DOHH2 (cell line): ENCODE results near the gene SLC1A2.

ENCODE experiments used
- H3F3A ChIP-seq: fragments of 200-600 bp; sonication (generic), shearing (Covaris generic); 2 replicates; pipeline ENCODE4 v1.6.0; 2016; ENCODE audit warnings: antibody characterized with exemption, mild to moderate bottlenecking; ENCODE audit not compliant: control insufficient read depth, insufficient read depth
- H3K27ac ChIP-seq: fragments of 200-600 bp; sonication (generic); 2 replicates; pipeline ENCODE4 v1.5.1; 2014; ENCODE audit warnings: low read depth, mild to moderate bottlenecking, low read length, moderate library complexity
- H3K27me3 ChIP-seq: fragments of 200-600 bp; sonication (generic); 2 replicates; pipeline ENCODE4 v1.6.1; 2014; ENCODE audit warnings: mild to moderate bottlenecking, low read length, mixed read lengths; ENCODE audit not compliant: control insufficient read depth
- H3K36me3 ChIP-seq: fragments of 200-600 bp; sonication (generic); 2 replicates; pipeline ENCODE4 v1.6.1; 2014; ENCODE audit warnings: mild to moderate bottlenecking, low read length, moderate library complexity, mixed read lengths; ENCODE audit not compliant: control insufficient read depth
- H3K4me1 ChIP-seq: fragments of 200-600 bp; sonication (generic); 2 replicates; pipeline ENCODE4 v1.6.1; 2014; ENCODE audit warnings: mild to moderate bottlenecking, low read length, mixed read lengths; ENCODE audit not compliant: control insufficient read depth
- H3K4me2 ChIP-seq: fragments of 200-600 bp; sonication (generic); 2 replicates; pipeline ENCODE4 v1.6.0; 2014; ENCODE audit warnings: mild to moderate bottlenecking, low read length, moderate library complexity
- H3K4me3 ChIP-seq: fragments of 200-600 bp; sonication (generic); 2 replicates; pipeline ENCODE4 v1.5.1; 2014; ENCODE audit warnings: mild to moderate bottlenecking, low read length, mixed read lengths
- H3K79me2 ChIP-seq: fragments of 200-600 bp; sonication (generic); 2 replicates; pipeline ENCODE4 v1.6.1; 2014; ENCODE audit warnings: mild to moderate bottlenecking, low read length, mixed read lengths; ENCODE audit not compliant: control insufficient read depth
- H3K9me2 ChIP-seq: fragments of 200-600 bp; sonication (generic); replicated peaks from 2 replicates; pipeline ENCODE4 v1.6.1; 2014; ENCODE audit warnings: mild to moderate bottlenecking, low read length, mixed read lengths; ENCODE audit not compliant: control insufficient read depth
- H3K9me3 ChIP-seq: fragments of 200-600 bp; sonication (generic); 2 replicates; pipeline ENCODE4 v1.6.1; 2014; ENCODE audit warnings: antibody characterized with exemption, low read length, mixed read lengths; ENCODE audit not compliant: control insufficient read depth, insufficient read depth
- H4K20me1 ChIP-seq: fragments of 200-600 bp; sonication (generic); 2 replicates; pipeline ENCODE4 v1.6.0; 2014; ENCODE audit warnings: low read depth, mild to moderate bottlenecking, antibody characterized with exemption, low read length, moderate library complexity; ENCODE audit not compliant: control insufficient read depth, insufficient read depth
- EZH2phosphoT487 ChIP-seq: fragments of 200-600 bp; sonication (generic); IDR thresholded peaks from 2 replicates; pipeline ENCODE4 v1.6.1; 2017; ENCODE audit warnings: borderline replicate concordance, mild to moderate bottlenecking, antibody characterized with exemption, low read length, moderate library complexity, mixed read lengths
- TF ChIP-seq, protein P1 (sequence below): fragments of 200-600 bp; sonication (generic); IDR thresholded peaks from one replicate; pipeline ENCODE4 v1.5.1; 2014; ENCODE audit warnings: antibody characterized with exemption, mild to moderate bottlenecking, low read depth, low read length; ENCODE audit not compliant: poor library complexity, severe bottlenecking

SLC1A2 gene

DNA sequence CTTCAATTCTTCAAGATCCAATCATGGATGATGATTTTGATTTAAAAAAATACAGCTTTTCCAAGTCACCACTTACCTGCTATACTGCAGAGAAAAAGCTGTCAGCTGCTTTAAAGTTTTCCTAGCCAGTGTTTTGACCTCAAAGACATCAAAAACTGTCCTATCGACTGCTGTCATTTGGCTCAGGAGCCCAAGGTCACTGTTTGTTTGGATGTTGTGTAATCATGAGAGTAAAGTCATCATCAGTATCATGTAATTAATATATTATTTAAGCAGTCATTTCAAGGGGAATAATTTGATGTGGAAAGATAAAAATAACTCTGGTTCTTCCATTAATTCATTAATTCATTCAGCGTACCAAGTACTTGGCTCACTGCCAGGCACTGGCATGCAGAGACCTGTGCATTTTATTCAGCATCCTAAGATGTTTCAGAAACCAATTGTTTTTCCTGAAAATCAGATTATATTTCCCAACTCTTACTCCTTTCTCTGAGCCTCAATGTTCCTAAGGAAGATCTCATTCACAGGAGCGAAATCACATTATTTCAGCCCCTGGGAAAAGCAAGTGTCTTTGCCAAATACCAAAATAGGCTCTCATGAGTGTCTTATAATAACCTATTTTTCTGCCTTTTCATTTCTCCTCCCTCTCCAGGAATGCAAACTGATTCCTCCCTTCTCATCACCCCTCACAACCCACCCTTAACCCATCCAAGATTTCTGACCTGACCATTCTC lies 59.9 kb downstream of the SLC1A2 start:
- no peak overlapping the region for H3K4me2 ChIP-seq
- no peaks in the 10 kb centered on the region for H3K36me3 ChIP-seq
- no peaks in the 10 kb centered on the region for H3K79me2 ChIP-seq
- H4K20me1 ChIP-seq: no peaks in the 10 kb centered on the region
- no peak overlapping the region for H3K4me3 ChIP-seq
- H3K4me1 ChIP-seq: no peaks in the 10 kb centered on the region
- H3K9me2 ChIP-seq: no peaks in the 10 kb centered on the region
- no peaks in the 10 kb centered on the region for H3K9me3 ChIP-seq
- TF ChIP-seq, protein P1, sequence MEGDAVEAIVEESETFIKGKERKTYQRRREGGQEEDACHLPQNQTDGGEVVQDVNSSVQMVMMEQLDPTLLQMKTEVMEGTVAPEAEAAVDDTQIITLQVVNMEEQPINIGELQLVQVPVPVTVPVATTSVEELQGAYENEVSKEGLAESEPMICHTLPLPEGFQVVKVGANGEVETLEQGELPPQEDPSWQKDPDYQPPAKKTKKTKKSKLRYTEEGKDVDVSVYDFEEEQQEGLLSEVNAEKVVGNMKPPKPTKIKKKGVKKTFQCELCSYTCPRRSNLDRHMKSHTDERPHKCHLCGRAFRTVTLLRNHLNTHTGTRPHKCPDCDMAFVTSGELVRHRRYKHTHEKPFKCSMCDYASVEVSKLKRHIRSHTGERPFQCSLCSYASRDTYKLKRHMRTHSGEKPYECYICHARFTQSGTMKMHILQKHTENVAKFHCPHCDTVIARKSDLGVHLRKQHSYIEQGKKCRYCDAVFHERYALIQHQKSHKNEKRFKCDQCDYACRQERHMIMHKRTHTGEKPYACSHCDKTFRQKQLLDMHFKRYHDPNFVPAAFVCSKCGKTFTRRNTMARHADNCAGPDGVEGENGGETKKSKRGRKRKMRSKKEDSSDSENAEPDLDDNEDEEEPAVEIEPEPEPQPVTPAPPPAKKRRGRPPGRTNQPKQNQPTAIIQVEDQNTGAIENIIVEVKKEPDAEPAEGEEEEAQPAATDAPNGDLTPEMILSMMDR: no peak
- no peak for TF ChIP-seq EZH2phosphoT487
- no peaks in the 10 kb centered on the region for H3F3A ChIP-seq
- H3K27me3 ChIP-seq: no peaks in the 10 kb centered on the region
- H3K27ac ChIP-seq: no peak overlapping the region

DNA sequence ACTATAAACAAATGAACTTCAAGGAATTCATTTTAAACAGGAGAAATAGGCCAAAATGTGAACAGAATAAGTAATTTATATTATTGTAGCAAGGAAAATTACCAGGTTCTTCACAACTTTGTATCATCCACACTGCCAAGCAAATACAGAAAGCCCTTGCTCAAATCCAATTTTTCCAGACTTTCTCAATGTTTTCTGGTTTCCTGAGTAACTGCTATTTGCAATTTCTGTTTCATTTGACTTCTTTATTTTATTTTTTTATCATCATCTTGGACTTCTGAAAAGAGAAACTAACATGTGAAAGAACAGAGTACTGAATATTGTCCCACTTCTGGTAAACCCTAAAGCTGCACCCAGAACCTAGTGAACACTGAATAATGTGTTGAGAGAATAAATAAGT lies 61.0 kb downstream of the SLC1A2 start:
- no peak for TF ChIP-seq EZH2phosphoT487
- TF ChIP-seq, protein P1: no peak
- Histone ChIP-seq H3K4me1 (no peaks in the 10 kb centered on the region), H3K9me3 (no peaks in the 10 kb centered on the region), H3K4me3 (no peak overlapping the region), H3K27ac (no peak overlapping the region), H3K79me2 (no peaks in the 10 kb centered on the region), H4K20me1 (no peaks in the 10 kb centered on the region), H3F3A (no peaks in the 10 kb centered on the region), H3K4me2 (no peak overlapping the region), H3K9me2 (no peaks in the 10 kb centered on the region), H3K36me3 (no peaks in the 10 kb centered on the region), H3K27me3 (no peaks in the 10 kb centered on the region)

DNA sequence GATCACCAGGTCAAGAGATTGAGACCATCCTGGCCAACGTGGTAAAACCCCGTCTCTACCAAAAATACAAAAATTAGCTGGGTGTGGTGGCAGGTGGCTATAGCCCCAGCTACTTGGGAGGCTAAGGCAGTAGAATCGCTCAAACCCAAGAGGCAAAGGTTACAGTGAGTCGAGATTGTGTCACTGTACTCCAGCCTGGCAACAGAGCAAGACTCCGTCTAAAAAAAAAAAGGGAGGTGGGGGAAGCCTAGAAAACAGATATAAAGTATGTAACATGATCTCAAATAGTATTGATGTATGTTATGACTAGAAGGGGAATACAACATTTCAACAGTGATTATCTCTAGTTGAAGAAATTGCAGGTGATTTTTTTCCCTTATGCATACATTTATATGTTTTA lies 61.4 kb downstream of the SLC1A2 start:
- TF ChIP-seq, protein P1: no peak
- no peak for TF ChIP-seq EZH2phosphoT487
- H3K4me1 ChIP-seq: no peaks in the 10 kb centered on the region
- no peaks in the 10 kb centered on the region for H3F3A ChIP-seq
- H3K4me2 ChIP-seq: no peak overlapping the region
- no peak overlapping the region for H3K27ac ChIP-seq
- H4K20me1 ChIP-seq: no peaks in the 10 kb centered on the region
- no peaks in the 10 kb centered on the region for H3K79me2 ChIP-seq
- no peaks in the 10 kb centered on the region for H3K9me3 ChIP-seq
- no peaks in the 10 kb centered on the region for H3K9me2 ChIP-seq
- H3K27me3 ChIP-seq: no peaks in the 10 kb centered on the region
- H3K4me3 ChIP-seq: no peak overlapping the region
- H3K36me3 ChIP-seq: no peaks in the 10 kb centered on the region
